GM19324 (cell line): ENCODE measurements around the gene MAFB.

Source experiments
- ATAC-seq: cut with Tn5 transposase; IDR thresholded peaks from one replicate; pipeline ENCODE4 v1.9.1; 2021; ENCODE audit warnings: mild to moderate bottlenecking, moderate library complexity; ENCODE audit not compliant: unreplicated experiment, low FRiP score

The MAFB gene

DNA sequence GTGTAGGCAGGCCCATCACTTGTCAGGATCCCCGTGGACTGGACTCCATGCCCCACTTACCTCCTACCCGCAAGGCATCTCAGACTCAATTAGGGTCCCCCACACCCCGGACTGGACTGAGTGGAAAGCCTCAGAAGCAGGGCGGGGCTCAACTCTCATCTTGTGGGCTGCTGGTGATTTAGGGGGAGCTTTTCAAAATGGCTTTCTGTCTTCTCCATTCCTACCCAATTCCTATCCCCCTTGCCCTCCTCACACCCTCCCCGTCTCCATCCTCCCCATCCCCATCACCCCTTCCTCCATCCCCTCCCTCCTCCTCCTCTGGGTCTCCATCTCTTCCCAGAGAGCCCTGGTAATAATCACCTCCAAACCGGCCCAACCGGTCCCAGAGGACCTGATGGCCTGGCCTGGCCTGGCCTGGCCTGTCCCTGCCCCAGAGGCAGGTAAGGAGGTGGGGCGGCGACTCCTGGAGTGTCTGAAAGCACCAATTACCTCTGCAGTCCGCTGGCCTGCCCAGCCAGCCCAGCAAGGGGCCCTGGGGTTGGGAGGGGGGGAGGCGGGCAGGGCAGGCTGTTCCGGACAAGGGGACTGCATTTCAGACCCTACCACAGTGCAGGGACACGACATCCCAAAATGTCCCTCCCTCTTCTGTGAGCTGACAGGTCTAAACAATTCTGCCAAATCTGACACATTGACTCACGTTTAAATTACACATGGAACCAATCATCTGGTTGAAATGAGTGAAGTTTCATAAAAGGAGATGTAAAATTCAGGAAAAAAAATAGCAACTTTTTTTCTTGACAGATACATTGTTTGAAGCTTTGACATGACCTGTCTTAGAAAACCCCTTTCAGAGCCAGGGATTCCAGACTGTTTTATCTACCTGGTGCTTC, 24.8 kb downstream of the MAFB start:
- ATAC-seq, result no peak

DNA sequence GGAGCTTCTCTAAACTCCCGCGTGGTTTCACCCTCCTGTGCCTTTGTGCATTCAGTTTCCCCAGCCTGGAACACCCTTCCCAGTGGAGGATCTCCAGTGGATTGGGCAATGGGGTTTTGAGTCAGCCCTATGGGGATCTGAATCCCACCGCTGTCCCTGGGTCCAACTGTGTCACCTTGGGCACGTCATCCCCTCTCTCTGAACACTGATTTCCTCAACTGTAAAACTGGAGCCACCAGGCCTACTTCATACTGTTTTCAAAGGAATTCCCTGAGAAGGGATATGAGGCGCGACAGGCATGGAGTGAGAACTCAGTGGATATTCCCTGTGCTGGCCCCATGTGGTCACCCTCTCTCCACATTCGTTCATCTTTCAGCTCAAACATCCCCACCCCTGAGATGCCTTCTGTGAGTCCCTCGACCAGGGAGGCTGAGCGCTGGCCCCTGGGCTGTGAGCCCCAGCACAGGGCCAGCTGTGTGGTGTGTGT, 25.7 kb downstream of the MAFB start:
- no peak for ATAC-seq

DNA sequence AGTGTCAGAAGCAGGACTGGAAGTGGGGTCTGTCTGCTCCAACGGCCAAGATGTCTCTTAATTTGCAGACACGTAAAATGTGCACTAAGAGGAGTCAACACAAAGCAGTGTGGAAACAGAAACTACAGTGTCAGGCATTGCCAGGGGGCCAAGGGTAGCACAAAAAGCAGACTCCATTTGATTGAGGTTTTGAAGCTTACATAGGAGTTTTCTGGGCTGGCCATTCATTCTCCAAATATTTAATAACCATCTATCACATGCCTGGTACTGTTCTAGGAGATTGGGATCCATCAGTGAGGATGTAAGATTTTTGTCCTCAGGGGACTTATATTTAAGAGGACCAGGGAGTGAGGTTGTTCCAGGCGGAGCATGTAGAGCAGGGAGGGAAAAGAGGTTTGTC, 29.5 kb downstream of the MAFB start:
- no peak for ATAC-seq

DNA sequence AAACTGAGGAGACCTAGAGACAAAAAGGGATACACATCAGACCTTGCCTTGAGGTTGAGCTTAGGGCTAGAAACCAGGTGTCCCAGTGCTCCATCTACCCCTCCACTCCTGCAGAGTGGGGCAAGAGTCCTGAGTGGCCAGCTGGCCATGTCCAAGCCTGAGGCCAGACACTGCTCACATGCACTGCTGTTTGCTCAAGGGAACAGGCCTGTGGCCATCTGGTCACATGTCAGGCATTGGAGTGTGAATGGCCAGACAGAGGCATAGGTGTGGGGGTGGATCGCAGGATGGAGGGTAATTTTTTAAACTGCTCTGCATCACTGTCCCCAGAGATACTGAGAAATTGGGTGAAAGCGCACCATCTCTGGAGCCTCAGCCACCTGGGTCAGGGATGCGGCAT, 30.5 kb downstream of the MAFB start:
- no peak for ATAC-seq

DNA sequence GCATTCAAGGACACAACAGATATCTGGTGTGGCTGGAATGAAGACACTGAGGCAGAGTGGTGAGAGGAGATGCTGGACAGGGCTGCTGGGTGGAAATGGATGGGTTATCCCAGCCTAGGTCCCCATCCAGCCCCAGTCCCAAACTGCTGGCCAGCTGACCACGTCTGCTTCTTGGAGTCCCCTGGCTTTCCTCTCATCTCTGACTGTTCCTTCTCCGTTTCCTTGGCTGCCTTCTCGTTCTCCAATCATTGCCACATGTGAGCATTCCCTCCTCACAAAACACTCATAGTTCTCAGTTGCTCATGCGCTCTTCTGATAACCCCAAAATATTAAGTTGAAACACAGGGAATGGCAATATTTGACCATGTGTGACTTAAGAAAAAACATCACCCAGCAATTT, 31.5 kb downstream of the MAFB start:
- no peak for ATAC-seq

DNA sequence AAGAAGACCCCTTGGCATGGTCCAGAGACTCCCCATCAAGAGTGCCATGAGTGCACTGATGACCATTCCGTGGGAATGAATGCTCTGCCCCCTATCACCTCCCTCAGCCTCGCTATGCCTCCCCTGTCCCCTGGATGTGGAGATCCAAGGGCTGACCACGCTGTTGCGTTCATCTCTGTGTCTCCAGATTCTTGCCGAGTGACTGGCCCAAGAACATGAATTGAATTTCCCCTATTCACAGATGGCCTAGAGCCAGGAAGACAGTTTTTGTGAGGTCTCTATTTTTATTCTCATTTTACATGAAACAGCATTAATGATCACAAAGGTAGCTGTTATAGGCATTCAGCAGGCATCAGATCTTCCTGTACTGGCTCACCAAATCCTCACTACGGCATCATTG, 33.6 kb downstream of the MAFB start:
- no peak for ATAC-seq

DNA sequence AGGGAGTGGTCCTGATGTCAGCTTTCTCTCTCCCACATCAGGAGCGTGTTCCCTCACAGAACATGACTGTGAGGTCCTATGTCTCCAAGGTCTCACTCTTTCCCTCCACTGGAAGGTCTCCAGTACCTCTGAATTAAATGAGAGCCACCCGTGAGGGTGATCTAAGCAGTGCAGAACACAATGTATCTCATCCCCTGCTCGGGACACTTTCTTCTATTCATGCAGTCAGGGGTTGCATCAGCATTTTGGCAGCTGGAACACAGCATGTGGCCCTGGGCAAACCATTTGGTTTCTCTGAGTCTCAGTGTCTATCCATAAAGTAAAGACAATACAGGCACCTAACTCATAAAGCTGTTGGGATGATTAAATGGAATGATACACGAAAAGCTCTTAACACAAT, 34.2 kb downstream of the MAFB start:
- no peak for ATAC-seq

DNA sequence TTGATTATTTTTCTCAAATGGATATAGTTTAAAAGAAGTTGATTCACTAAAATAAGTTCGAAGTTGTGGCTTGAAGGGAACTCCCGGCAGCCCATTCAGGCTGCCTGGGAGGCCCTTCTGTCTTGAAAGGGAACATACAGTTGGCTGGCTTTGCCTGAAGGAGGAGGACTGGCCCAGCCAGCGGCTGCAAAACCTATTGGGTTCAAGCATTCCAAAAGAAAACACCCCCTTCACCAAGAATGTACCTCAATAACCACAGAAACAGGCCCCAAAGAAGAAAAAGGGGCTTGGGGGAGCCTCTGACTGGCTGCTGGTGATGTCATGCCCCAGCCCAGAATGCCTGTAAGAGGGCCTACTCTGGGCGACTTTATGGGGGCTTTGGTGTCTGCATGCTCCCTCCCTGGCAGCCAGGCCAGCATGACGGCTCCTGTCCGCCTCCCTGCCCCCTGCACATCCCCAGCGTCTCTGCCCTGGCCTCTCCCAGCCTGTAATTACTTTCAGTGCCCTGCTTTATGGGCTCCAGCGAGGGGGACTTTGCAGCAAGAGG, 36.5 kb downstream of the MAFB start:
- ATAC-seq, result no peak

DNA sequence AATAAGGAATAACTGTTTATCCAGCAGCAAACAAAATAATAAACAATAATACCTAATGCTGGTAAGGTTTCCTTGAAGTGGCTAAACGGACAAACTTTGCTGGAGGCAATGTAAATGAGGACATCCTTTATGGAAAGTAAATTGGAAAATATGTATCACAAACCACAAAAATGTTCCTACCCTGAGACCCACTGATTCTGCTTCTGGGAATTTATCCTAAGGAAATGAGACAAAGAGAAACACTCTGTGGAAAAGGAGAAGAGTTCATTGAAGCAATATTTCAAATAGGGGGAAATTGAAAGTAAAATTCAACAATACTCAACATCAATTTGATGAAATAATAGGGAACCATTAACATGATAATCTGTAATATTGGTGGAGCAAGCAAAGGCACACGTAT, 37.9 kb downstream of the MAFB start:
- no peak for ATAC-seq

DNA sequence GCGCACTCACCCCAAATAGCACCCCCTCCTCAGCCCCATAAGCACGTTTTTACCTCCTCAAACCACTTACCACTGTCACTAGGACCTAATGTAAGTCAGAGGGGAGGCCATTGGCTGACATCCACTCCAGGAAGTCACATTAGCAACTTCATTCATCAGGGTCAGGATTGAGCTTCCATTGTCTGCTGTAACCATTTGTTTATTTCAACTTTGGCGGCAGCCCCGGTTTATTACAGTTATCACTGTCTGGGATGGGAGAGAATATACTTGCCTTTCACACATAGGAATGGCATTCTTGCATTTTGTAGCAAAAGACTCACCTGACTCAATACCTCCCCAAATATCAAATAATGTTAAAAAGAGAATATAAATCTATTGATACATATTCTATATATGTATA, 38.3 kb downstream of the MAFB start:
- ATAC-seq, result no peak

DNA sequence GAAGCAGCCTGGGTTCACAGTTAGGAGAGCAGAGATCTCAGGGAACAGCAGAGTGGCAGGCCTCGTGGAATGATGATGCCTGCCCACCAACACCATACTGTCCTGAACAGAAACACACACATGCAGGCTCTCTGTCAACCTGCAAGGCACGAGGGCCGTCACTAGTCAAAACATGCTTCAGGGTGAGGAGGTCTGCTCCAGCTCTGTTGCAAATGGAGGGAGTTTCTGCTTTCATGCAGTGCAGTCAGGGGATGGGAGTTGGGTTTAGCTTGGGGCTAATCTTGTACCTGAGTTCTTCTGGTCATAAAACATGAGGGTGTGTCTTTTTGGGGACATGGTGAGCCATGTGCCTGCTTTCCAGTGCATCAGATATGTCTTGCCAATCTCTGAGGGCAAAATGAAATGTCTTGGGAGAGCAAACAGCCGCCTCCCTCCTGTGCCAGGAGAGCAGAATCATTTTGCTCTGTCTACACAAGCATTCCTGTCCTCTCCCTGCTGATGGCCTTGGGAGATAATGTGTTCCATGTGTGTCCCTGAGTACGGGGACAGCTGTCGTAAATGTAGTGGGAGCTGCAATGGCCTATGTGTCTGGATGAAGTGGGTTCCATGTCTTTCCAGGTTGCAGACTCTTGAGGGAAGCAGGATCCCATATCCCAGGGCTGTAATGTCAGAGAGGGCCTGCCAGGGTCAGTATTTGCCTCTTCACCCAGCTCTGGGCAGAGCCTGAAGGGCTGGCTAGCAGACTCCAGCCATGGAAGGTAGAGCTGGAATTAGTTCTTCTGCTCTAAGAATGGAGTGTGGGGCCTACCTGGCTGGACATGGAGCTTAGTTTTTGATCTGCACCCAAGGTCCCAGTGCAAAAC, 40.6 kb downstream of the MAFB start:
- ATAC-seq, result no peak

DNA sequence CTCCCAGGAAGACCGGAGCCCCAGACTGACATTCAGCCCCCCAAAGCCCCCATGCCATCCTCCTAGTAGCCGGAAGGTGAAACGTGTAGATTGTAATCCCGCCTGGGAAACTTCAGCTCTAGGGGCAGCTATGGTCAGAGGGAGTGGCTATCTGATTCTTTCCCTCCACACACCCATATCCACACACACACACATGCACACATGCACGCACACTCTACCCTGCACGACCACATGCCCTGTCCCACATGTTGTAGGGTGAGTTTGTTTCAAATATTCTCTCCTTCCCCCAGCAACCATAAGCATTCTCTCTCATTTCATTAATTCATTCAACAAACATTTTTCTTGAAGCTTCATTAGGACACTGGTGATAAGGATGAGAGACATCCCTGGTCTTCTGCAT, 42.2 kb downstream of the MAFB start:
- no peak for ATAC-seq

DNA sequence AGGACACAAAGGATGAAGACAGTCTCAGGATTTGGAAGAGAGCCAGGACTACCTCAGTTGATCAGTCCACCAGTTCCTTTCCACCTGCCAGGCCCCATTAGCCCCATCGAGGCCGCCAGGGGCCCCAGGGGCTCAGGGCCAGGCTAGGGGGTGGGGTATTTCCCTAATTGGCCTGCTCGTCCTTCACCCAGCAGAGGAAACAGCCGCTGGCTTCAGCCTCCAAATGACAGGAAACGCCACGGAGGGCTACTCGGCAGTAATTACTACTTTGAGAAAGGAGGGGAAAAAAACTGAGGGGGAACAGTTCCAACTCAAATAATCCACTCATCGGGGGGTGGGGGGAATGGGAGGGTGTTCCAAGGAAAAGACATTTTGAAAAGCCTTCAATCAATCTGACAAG, 42.7 kb downstream of the MAFB start:
- no peak for ATAC-seq

DNA sequence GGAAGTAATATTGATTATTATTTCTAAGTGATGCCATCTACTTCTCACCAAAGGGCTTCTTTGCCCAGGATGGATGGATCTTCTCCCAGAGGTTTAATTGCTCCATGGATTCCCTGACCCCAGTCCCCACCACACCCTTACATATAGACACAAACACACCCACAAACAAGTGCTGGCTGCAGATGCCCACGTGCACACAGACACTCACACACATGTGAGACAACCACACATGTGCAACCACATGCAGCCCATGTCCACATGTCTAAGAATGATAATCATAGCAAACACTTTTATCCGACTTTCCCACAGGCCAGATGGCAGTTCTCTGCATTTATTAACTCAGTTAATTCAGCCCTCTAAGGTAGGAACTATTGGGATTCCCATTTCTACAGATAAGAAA, 44.2 kb downstream of the MAFB start:
- ATAC-seq, result no peak

DNA sequence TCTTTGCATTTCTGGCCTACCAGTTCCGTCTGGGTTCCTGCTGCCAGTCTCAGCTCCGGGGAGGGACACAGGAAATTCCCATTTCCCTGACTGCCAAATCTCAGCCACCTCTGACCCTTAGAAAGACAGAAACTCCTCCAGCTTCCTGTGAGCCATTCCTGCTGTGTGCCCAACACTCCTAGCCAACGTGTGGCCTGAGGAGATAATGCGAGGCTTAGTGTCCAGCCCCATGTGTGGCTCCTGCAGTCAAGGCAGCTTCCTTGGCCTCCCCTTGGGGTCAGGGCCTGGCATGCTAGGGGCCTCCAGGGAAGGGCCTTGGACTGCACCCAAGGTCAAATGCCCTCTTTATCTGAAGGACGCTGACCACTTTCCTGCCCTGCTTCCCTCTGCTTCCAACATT, 45.1 kb downstream of the MAFB start:
- no peak for ATAC-seq

DNA sequence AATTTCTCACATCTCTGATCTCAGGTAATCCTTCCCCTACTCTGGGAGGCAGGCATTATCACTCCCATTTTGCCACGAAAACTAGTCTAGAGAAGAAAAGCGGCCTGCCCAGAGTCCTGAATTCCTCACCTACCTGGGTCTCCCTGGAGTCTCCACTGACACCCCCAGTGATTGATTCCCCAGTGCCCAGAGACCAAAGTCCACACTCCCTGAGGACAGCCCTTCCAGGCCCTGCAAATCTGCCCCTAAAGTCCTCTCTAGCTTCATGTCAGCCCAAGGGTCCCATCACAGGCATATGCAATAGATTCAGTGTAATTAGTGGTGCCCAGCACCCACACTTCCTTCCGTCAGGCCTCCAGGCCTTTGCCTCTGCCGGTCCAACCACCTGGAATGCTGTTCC, 47.2 kb downstream of the MAFB start:
- no peak for ATAC-seq

DNA sequence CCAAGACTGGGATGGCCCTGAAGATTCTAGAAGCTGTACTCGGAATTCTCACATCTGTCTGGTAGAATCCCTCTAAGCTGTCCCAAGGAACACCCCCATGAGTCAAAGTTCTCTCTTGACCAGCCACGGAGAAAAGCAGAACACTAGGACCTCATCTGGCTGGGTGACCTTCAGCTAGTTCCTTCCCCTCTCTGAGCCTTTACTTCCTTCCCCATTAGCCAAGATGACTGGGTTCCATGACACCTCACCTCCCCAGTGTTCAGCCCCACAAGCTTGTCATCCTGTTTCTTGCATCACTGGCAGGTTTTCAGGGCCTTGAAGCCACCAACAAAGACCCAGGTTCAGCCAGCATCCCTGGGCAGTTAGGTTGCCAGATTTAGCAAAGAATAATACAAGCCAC, 47.8 kb downstream of the MAFB start:
- no peak for ATAC-seq

DNA sequence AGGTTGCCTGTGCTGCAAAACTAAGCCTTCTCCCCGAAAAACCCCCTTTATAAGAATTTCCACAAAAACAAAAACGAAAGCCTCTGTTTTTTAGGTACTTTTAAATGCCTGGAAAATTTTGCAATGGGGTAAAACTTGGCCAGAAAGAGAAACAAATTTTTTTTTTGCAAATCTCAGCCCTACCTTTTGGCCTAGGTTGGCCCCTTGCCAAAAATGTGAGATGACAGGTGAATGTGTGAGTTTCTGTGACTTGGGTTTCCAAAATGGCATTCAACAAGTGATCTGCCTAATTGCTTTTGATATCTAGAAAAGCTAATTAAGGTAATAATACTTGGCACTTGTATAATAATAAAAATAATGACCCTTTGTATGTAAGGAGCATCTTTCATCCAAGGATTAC, 48.4 kb downstream of the MAFB start:
- no peak for ATAC-seq

DNA sequence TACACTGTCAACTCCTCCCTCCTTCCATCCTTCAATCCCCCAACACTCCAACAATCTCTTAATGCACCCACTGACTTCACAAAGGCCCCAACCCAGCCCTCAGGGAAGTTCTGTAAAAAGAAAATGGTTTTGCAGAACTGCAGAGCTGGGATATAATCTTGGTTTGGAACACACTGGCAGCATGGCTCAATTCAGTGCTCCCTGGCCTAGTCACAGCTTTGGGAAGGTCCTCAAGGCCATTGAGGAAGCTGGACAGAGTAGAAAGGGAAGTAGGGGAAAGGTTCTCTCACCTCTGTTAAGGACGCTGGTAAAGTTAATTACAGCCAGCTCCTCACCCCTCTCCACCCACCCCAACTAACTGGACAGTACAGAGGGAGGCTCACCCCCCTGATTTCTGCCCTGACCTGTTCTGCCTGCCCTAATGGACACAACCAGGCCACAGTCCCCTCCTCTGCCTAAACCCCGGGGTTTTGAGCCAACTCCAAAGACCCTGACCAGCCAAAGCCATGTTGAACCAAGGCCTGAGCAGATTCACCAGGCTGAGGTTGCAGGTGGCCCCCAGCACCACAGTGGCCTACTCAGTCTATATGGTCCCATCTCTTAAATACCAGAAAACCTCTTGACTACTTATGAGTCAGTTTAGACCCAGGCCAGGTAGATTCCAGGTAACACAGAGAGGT, 49.2 kb downstream of the MAFB start:
- ATAC-seq, result no peak

DNA sequence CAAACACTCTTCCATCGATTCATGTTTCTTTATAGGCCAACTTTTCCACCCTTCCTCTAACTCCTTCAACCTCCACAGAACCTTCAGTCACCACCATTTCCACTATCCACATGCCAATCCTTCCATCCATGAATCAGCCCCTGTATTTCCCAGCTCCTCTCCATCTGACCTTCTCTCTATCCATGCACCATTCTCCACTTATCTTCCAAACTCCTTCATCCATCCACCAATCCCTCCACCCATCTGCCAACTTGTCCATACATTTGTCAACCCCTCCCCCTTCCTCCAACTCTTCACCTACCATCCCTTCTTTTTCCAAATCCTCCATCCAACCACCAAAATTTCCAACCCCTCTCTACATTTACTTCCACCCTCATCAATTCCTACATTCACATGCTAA, 49.9 kb downstream of the MAFB start:
- ATAC-seq, result no peak

DNA sequence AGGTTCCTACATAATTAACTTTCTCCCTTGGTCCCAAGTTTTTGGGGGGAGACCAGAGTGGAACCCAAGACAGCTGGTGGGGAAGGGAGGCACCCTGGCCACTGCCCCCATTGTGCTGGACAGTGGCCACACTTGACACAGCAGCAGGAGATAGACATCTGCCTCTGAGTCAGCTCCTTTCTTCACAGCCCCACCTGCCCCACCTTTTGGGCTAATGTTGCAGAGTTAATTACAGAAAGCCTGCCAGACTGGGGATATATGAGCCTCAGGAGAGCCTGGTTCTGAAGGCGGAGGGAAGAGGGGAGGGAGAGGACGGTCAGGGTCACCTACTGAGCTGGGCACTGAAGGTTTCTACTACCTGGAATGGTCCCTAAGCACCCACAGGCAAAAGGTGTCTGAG, 50.6 kb downstream of the MAFB start:
- no peak for ATAC-seq
